Naive thymus-derived CD4-positive, alpha-beta T cell (primary cell): Measurements from ENCODE around the gene CYB561. TPM values are rescaled to one million over a fixed set of nuclear protein-coding genes. Genes with fewer than 3 reads are reported as not detected.
A peak's percentile ranks its signal among the peaks of the same experiment; 100 is the strongest.

Experiments
- ATAC-seq: fragments of 150-1000 bp; cut with Tn5 transposase; 2 replicates; pipeline ENCODE4 v1.10.0; 2021; ENCODE audit warnings: mild to moderate bottlenecking, moderate library complexity
- CTCF ChIA-PET: fragments of 350-600 bp; sonication (Branson Sonifier 250); formaldehyde crosslinking; loops from one replicate; lab custom pipeline; 2021; ENCODE audit warnings: antibody characterized with exemption; lab: Charles Lee
- POLR2A ChIA-PET: fragments of 350-600 bp; sonication (Branson Sonifier 250); formaldehyde crosslinking; loops from one replicate; lab custom pipeline; 2021; ENCODE audit warnings: antibody characterized with exemption, inconsistent platforms; lab: Charles Lee
- DNase-seq, 9 donors: peaks; one replicate each; pipeline versions ENCODE4 v3.0.0 to v3.0.0-alpha.2; 2020 to 2022; ENCODE audit warnings: mixed read lengths in 1 of 9
- H3K27ac ChIP-seq: one replicate; pipeline ENCODE4 v1.7.0; 2013; ENCODE audit warnings: mild to moderate bottlenecking, low read depth, low read length, moderate library complexity
- H3K27me3 ChIP-seq, 2 donors: one replicate each; pipeline ENCODE4 v1.7.0; 2013; ENCODE audit warnings: low read length in 2 of 2, mild to moderate bottlenecking in 2 of 2, moderate library complexity in 2 of 2; ENCODE audit not compliant: control insufficient read depth in 2 of 2, insufficient read depth in 2 of 2
- H3K36me3 ChIP-seq, 3 experiments: 1 replicate in 2 of 3; 2 replicates in 1 of 3; pipeline ENCODE4 v1.7.0; 2013; ENCODE audit warnings: low read length in 3 of 3, mild to moderate bottlenecking in 3 of 3, moderate library complexity in 1 of 3; ENCODE audit not compliant: insufficient read depth in 3 of 3, control insufficient read depth in 2 of 3
- H3K4me1 ChIP-seq, 2 donors: one replicate each; pipeline ENCODE4 v1.7.0; 2013; ENCODE audit warnings: low read length in 2 of 2, mild to moderate bottlenecking in 2 of 2, moderate library complexity in 1 of 2; ENCODE audit not compliant: control insufficient read depth in 2 of 2, insufficient read depth in 2 of 2
- H3K4me3 ChIP-seq: 2 replicates; pipeline ENCODE4 v1.7.0; 2013; ENCODE audit warnings: mild to moderate bottlenecking, low read length
- H3K9me3 ChIP-seq, 3 experiments: 1 replicate in 2 of 3; 2 replicates in 1 of 3; pipeline ENCODE4 v1.7.0; 2013; ENCODE audit warnings: low read length in 3 of 3; ENCODE audit not compliant: control insufficient read depth in 2 of 3
- H3K27ac Mint-ChIP-seq, 9 donors: one replicate each; pipeline ENCODE4 v1.8.0; 2020 to 2022; ENCODE audit warnings: mixed read lengths in 9 of 9, mild to moderate bottlenecking in 8 of 9, moderate library complexity in 5 of 9, inconsistent platforms in 2 of 9
- H3K27me3 Mint-ChIP-seq, 5 donors: one replicate each; pipeline ENCODE4 v1.8.0; 2021 to 2022; ENCODE audit warnings: mixed read lengths in 5 of 5, mild to moderate bottlenecking in 1 of 5
- H3K36me3 Mint-ChIP-seq, 5 donors: one replicate each; pipeline ENCODE4 v1.8.0; 2020 to 2022; ENCODE audit warnings: mixed read lengths in 5 of 5, mild to moderate bottlenecking in 3 of 5, inconsistent platforms in 1 of 5
- H3K4me1 Mint-ChIP-seq, 7 donors: one replicate each; pipeline ENCODE4 v1.8.0; 2020 to 2022; ENCODE audit warnings: mixed read lengths in 7 of 7, mild to moderate bottlenecking in 3 of 7, inconsistent platforms in 1 of 7
- H3K4me3 Mint-ChIP-seq, 10 donors: one replicate each; pipeline ENCODE4 v1.8.0; 2020 to 2022; ENCODE audit warnings: mild to moderate bottlenecking in 10 of 10, mixed read lengths in 10 of 10, moderate library complexity in 6 of 10, inconsistent platforms in 2 of 10
- H3K9me3 Mint-ChIP-seq, 11 donors: one replicate each; pipeline ENCODE4 v1.8.0; 2020 to 2022; ENCODE audit warnings: mixed read lengths in 11 of 11, mild to moderate bottlenecking in 4 of 11, inconsistent platforms in 1 of 11, moderate library complexity in 1 of 11
- intact Hi-C, 2 donors: fragments of 100-400 bp; cut with micrococcal nuclease; formaldehyde crosslinking; loops; one replicate each; pipeline ENCODE4 v1.15.1; 2023
- polyA plus RNA-seq, 2 donors: library from polyadenylated mRNA; unstranded; fragments of 300-500 nt; fragmentation: Illumina TruSeq; gene quantifications; one replicate each; pipeline ENCODE4 v1.2.3, GENCODE V29; 2021
- total RNA-seq, 6 experiments: library from RNA in 5 of 6; stranded (reverse) in 5 of 6; gene quantifications; 1 replicate in 5 of 6; 2 replicates in 1 of 6; pipeline ENCODE4 v1.2.3 and lab custom pipeline; 2021 to 2026

Gene CYB561
- total and polyA plus RNA-seq, 7 experiments from 2014 or later, result 1.9 to 20.4 (median 5.4) TPM

DNA sequence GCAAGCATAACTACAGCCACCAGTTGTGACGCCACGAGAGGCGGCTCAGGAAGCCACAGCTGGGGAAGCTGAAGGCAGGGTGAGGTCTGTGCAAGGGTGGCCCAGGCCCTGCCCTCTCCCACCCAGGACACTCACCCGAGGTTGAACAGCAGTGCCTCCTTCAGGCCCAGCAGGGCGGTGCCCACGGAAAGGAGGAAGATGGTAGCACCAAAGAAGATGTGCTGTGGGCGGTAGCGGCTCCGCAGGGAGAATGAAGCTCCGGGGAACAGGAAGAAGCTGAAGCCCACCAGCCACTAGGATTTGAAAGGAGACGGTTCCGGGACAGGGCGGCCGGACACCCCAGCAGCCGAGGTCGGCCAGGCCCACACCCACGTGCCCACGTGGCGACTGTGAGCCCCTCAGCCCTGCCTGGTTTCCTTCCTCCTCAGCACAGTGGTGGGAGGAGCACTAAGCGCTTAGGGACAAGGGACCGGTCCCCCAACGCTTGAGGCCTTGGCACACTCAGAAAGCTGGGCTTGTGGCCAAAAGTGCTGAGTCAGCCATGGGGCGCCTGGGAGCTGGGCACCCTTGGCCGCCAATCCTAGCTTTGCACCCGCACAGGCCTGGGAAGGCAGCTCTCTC, 11.0 kb downstream of the CYB561 start:
- H3K4me3 ChIP-seq, result no peak overlapping the region
- H3K4me1 Mint-ChIP-seq, result peaks cover 11 to 51% (median 18%) of the 10 kb centered on the region in 7 donors
- ATAC-seq, result peak; percentile 91

DNA sequence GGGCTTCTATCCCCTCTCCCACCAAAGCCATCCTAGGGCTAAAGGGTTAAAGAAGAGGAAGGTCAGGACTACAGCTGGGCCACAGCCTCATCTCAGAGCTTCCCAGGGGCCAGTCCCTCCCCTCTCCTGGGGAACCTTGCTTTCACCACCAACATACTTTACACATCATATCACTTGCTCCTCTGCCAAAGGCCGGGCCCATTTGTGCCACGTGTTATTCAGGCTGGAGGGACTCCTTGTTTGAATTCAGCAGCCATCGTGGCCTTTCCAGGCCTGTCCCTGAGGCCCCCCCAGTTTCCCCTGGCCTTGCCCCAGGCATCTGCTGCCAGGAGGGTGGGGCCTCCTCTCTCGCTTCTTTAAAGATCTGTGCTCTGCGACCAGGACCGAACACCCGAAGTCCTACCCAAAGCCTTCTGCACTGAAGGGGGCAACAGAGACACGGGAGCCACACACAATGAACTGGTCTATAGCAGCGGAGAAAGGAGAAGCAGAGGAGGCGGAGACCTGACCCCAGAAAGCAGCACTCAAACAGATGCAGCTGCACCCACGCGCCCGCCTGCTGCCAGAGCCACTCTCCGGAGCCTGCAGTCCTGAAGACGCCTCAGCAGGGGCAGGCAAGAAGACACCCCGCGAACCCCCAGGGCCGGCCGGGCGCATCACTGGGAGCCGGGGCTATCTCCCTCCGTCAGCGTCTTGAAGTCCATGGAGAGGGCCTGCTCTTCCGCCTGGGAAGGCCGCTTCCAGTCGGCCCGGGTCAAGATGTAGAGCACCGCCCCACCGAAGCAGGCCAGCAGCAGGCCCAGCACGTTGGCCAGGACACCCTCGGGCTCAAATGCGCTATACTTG, 12.1 kb downstream of the CYB561 start:
- peak overlapping the region in 2 of 9 donors; percentile 62 to 83 for H3K27ac Mint-ChIP-seq
- no peaks in the 10 kb centered on the region for H3K27me3 Mint-ChIP-seq
- H3K4me1 Mint-ChIP-seq, result peaks cover 4 to 50% (median 9%) of the 10 kb centered on the region in 7 donors
- intact Hi-C loops, result no loop called here
- peaks cover 2 to 9% of the 10 kb centered on the region in 2 donors for H3K4me1 ChIP-seq
- ATAC-seq, result no peak
- no peaks in the 10 kb centered on the region for H3K9me3 Mint-ChIP-seq
- no peak overlapping the region for H3K4me3 ChIP-seq
- H3K27me3 ChIP-seq, result no peaks in the 10 kb centered on the region
- H3K36me3 ChIP-seq, result no peaks in the 10 kb centered on the region
- H3K36me3 Mint-ChIP-seq, result peaks cover 0 to 1% (median 0%) of the 10 kb centered on the region in 5 donors
- H3K9me3 ChIP-seq, result no peaks in the 10 kb centered on the region
- CTCF ChIA-PET, result interaction anchor here (0.5 to 1.0 kb wide), 5 partner anchors 9 to 777 kb away, joined by 3 read pairs; no protein-coding TSS in a partner anchor
- H3K27ac ChIP-seq, result no peak overlapping the region
- POLR2A ChIA-PET, result interaction anchor here (2.0 kb wide), 1 partner anchor 11 kb away, joined by 5 read pairs; no protein-coding TSS in a partner anchor
- no peak for DNase-seq
- H3K4me3 Mint-ChIP-seq, result peak overlapping the region in 1 of 10 donors; percentile 53

More for the DNA sequence above, 11.0 kb downstream of the CYB561 start:
- ChIA-PET CTCF (interaction anchor here (0.9 to 1.7 kb wide), 3 partner anchors 10 to 13 kb away, joined by 3 to 5 read pairs (median 5); no protein-coding TSS in a partner anchor), POLR2A (interaction anchor here (2.0 kb wide), 1 partner anchor 10 kb away, joined by 5 read pairs; no protein-coding TSS in a partner anchor)
- intact Hi-C loops, result no loop called here
- Histone ChIP-seq H3K27me3 (no peaks in the 10 kb centered on the region), H3K27ac (no peak overlapping the region), H3K36me3 (no peaks in the 10 kb centered on the region), H3K9me3 (no peaks in the 10 kb centered on the region), H3K4me1 (peaks cover 13 to 20% of the 10 kb centered on the region in 2 donors)
- Mint-ChIP-seq H3K9me3 (peaks cover 0 to 2% (median 0%) of the 10 kb centered on the region in 11 donors), H3K27ac (peak overlapping the region in 3 of 9 donors; percentile 4 to 83 (median 62)), H3K4me3 (peak overlapping the region in 3 of 10 donors; percentile 17 to 53 (median 49)), H3K36me3 (peaks cover 0 to 4% (median 0%) of the 10 kb centered on the region in 5 donors), H3K27me3 (no peaks in the 10 kb centered on the region)
- peak in 5 of 9 donors; percentile 15 to 60 (median 25) for DNase-seq

DNA sequence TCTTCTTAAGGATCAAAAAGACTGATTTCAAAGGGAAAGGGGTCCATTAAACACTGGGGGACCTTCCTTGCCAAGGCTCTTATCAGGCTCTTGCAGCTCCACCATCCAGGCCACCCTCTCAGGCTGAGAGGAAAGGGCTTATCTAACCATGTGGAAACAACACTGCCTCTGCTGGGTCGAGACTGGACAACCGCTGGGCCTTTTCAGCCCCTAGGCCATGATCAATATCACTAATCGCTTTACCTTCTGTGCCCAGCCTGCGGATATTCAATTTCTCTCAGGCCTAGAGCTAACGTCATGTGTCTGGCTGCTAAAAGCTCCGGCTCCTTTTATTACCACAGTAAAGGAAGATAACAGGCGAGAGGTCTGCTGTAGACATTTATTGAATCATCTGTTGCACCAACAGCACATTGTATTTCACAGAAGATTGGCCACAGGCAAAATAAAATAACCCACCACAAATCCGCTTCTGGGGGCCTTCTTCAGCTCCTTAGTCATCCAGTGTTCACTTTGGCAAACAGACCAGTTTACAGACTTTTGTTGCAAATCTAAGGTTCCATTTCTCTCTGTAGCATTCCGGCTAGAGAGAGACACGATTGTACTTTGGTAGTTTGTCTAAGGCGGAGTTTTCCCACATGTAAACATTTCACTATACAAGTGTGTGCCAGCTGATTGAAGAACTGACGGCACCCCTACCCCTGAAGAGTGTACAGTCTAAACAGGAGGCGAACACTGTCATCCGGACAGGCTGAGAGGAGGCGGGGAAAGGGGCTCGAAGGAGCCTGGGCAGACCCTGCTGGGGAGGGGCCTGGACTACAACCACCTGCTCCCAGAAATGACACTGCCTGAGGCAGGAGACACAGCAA, 13.9 kb downstream of the CYB561 start:
- Mint-ChIP-seq H3K27me3 (no peaks in the 10 kb centered on the region), H3K4me3 (no peak overlapping the region), H3K4me1 (peaks cover 17 to 63% (median 22%) of the 10 kb centered on the region in 7 donors), H3K9me3 (no peaks in the 10 kb centered on the region), H3K27ac (peak overlapping the region in 1 of 9 donors; percentile 50), H3K36me3 (peaks cover 0 to 1% (median 0%) of the 10 kb centered on the region in 5 donors)
- CTCF ChIA-PET, result interaction anchor here (0.7 to 1.2 kb wide), 2 partner anchors 26 to 1360 kb away, joined by 4 read pairs; no protein-coding TSS in a partner anchor
- Histone ChIP-seq H3K36me3 (no peaks in the 10 kb centered on the region), H3K4me3 (no peak overlapping the region), H3K4me1 (peaks cover 13 to 14% of the 10 kb centered on the region in 2 donors), H3K27me3 (no peaks in the 10 kb centered on the region), H3K9me3 (no peaks in the 10 kb centered on the region), H3K27ac (no peak overlapping the region)
- no peak for DNase-seq
- intact Hi-C loops, result no loop called here
- no peak for ATAC-seq
- POLR2A ChIA-PET, result interaction anchor here (0.6 to 1.1 kb wide), 3 partner anchors 10 to 17 kb away, joined by 3 read pairs; no protein-coding TSS in a partner anchor

DNA sequence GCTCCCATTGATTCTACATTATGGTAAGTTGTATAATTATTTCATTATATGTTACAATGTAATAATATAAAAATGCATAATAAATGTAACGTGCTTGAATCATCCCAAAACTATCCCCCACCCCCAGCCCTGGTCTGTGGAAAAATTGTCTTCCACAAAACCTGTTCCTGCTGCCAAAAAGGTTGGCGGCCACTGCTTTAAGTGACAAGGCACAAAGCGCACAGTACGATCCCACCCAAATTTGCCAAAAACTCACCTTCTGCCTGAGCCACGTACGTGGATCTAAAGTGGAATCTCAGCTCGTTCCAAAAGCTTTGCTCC, 14.5 kb downstream of the CYB561 start:
- no peak overlapping the region for H3K27ac ChIP-seq
- DNase-seq (no peak), ATAC-seq (no peak)
- peaks cover 22 to 63% (median 28%) of the 10 kb centered on the region in 7 donors for H3K4me1 Mint-ChIP-seq
- no peaks in the 10 kb centered on the region for H3K27me3 ChIP-seq
- intact Hi-C loops, result no loop called here
- no peak overlapping the region for H3K27ac Mint-ChIP-seq
- ChIA-PET POLR2A (interaction anchor here (1.1 kb wide), 1 partner anchor 11 kb away, joined by 3 read pairs; no protein-coding TSS in a partner anchor), CTCF (interaction anchor here (0.6 to 1.2 kb wide), 2 partner anchors 25 to 324 kb away, joined by 4 read pairs; no protein-coding TSS in a partner anchor)
- H3K4me3 ChIP-seq, result no peak overlapping the region
- H3K4me1 ChIP-seq, result peaks cover 17% of the 10 kb centered on the region in 2 donors
- H3K36me3 Mint-ChIP-seq, result peaks cover 0 to 1% (median 0%) of the 10 kb centered on the region in 5 donors
- no peaks in the 10 kb centered on the region for H3K36me3 ChIP-seq
- no peaks in the 10 kb centered on the region for H3K9me3 ChIP-seq
- peaks cover 0 to 2% (median 0%) of the 10 kb centered on the region in 5 donors for H3K27me3 Mint-ChIP-seq
- H3K9me3 Mint-ChIP-seq, result no peaks in the 10 kb centered on the region
- H3K4me3 Mint-ChIP-seq, result no peak overlapping the region

DNA sequence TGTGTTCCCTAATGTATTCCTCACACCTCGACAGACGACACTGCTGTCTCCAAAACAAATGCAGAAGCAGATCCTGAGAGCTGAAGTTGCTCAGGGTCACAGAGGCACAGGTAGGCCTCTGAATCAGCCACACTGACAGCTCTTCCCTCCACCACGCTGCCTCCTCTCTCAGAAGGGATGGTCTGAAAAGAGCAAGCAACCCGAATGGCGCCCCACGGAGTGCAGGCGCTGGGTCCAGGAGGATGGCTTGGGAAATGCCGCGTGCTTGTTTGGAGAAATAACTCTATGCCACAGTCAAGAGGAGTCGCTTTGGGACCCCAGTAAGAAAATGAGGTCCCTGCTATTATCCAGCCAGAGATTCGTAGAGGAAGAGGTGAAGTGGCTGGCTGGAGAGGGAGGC, 15.9 kb downstream of the CYB561 start:
- no peaks in the 10 kb centered on the region for H3K9me3 ChIP-seq
- no peak overlapping the region for H3K4me3 ChIP-seq
- no peak for ATAC-seq
- peaks cover 22 to 24% of the 10 kb centered on the region in 2 donors for H3K4me1 ChIP-seq
- Mint-ChIP-seq H3K9me3 (no peaks in the 10 kb centered on the region), H3K36me3 (peaks cover 0 to 1% (median 0%) of the 10 kb centered on the region in 5 donors), H3K4me1 (peaks cover 25 to 60% (median 30%) of the 10 kb centered on the region in 7 donors), H3K4me3 (no peak overlapping the region), H3K27me3 (peaks cover 0 to 2% (median 0%) of the 10 kb centered on the region in 5 donors), H3K27ac (no peak overlapping the region)
- intact Hi-C loops, result no loop called here
- DNase-seq, result no peak
- no peak overlapping the region for H3K27ac ChIP-seq
- no peaks in the 10 kb centered on the region for H3K27me3 ChIP-seq
- ChIA-PET POLR2A (no interaction called here), CTCF (interaction anchor here (0.6 to 7.1 kb wide), 2 partner anchors 48 to 177 kb away, joined by 3 to 58 read pairs; partner anchors contain the start of gene ACE)
- H3K36me3 ChIP-seq, result no peaks in the 10 kb centered on the region
